AG08396 (cell line): ENCODE results near the gene OTX1.
"Not testable (repeated sequence)": the region's sequence is repeated elsewhere in the genome, so short reads cannot be mapped to it uniquely, and the experiment has no call there.

Source experiments
- DNase-seq: peaks from one replicate; pipeline ENCODE4 v3.0.0; 2012; ENCODE audit warnings: low spot score, mixed read lengths

The OTX1 gene

GRCh38 chr2:63050334-63051041, at the start of gene OTX1:
Gene OTX1, plus strand, starts transcription at chr2:63050830. Its CDS starts 2,161 bp downstream, at chr2:63052991.
- DNase-seq, result peak; percentile 88

GRCh38 chr2:63001576-63001975, 49.1 kb upstream of the OTX1 start:
- DNase-seq, result no peak

GRCh38 chr2:63003351-63003750, 47.3 kb upstream of the OTX1 start:
- no peak for DNase-seq

- no peak for DNase-seq
Measured at GRCh38 chr2:63007813-63008458, 42.7 kb upstream of the OTX1 start.

- no peak for DNase-seq
Measured at GRCh38 chr2:63008838-63009237, 41.8 kb upstream of the OTX1 start.

- no peak for DNase-seq
Measured at GRCh38 chr2:63009490-63009889, 41.1 kb upstream of the OTX1 start.

GRCh38 chr2:63012541-63012940, 38.1 kb upstream of the OTX1 start:
- no peak for DNase-seq

- DNase-seq, result no peak
Measured at GRCh38 chr2:63013438-63013837, 37.2 kb upstream of the OTX1 start.

GRCh38 chr2:63015389-63015788, 35.2 kb upstream of the OTX1 start:
- no peak for DNase-seq

- DNase-seq, result no peak
Measured at GRCh38 chr2:63018439-63018838, 32.2 kb upstream of the OTX1 start.

GRCh38 chr2:63019686-63020085, 30.9 kb upstream of the OTX1 start:
- DNase-seq, result not testable (repeated sequence)

- peak; percentile 18 for DNase-seq
Measured at GRCh38 chr2:63023444-63023843, 27.2 kb upstream of the OTX1 start.

- DNase-seq, result no peak
Measured at GRCh38 chr2:63027220-63027619, 23.4 kb upstream of the OTX1 start.

GRCh38 chr2:63029058-63029457, 21.6 kb upstream of the OTX1 start:
- DNase-seq, result no peak

GRCh38 chr2:63034526-63034925, 16.1 kb upstream of the OTX1 start:
- DNase-seq, result no peak

- DNase-seq, result no peak
Measured at GRCh38 chr2:63035169-63035568, 15.5 kb upstream of the OTX1 start.

GRCh38 chr2:63035660-63036059, 15.0 kb upstream of the OTX1 start:
- DNase-seq, result no peak

- no peak for DNase-seq
Measured at GRCh38 chr2:63038034-63038433, 12.6 kb upstream of the OTX1 start.

- no peak for DNase-seq
Measured at GRCh38 chr2:63040586-63040985, 10.0 kb upstream of the OTX1 start.

- no peak for DNase-seq
Measured at GRCh38 chr2:63041592-63041991, 9.0 kb upstream of the OTX1 start.

- DNase-seq, result no peak
Measured at GRCh38 chr2:63044362-63045327, 6.0 kb upstream of the OTX1 start.

- no peak for DNase-seq
Measured at GRCh38 chr2:63046552-63046951, 4.1 kb upstream of the OTX1 start.

- DNase-seq, result no peak
Measured at GRCh38 chr2:63046961-63047320, 3.7 kb upstream of the OTX1 start.
